Endothelial cell (in vitro differentiated cells): ENCODE results near the gene STXBP3. TPM values are rescaled to one million over a fixed set of nuclear protein-coding genes. Genes with fewer than 3 reads are reported as not detected.

ENCODE experiments used
- DNase-seq: peaks from one replicate; pipeline ENCODE4 v3.0.0; 2021; ENCODE audit warnings: low spot score
- H3K27ac Mint-ChIP-seq: one replicate; pipeline ENCODE4 v1.8.0; 2021; ENCODE audit warnings: mixed read lengths, inconsistent platforms; ENCODE audit not compliant: unreplicated experiment
- H3K27me3 Mint-ChIP-seq: one replicate; pipeline ENCODE4 v1.8.0; 2021; ENCODE audit warnings: mild to moderate bottlenecking, moderate library complexity, mixed read lengths, inconsistent platforms; ENCODE audit not compliant: unreplicated experiment
- H3K36me3 Mint-ChIP-seq: one replicate; pipeline ENCODE4 v1.8.0; 2021; ENCODE audit warnings: mild to moderate bottlenecking, low read depth, mixed read lengths, inconsistent platforms; ENCODE audit not compliant: unreplicated experiment
- H3K4me1 Mint-ChIP-seq: one replicate; pipeline ENCODE4 v1.8.0; 2021; ENCODE audit warnings: mild to moderate bottlenecking, mixed read lengths, inconsistent platforms; ENCODE audit not compliant: unreplicated experiment
- H3K4me3 Mint-ChIP-seq: one replicate; pipeline ENCODE4 v1.8.0; 2021; ENCODE audit warnings: mild to moderate bottlenecking, mixed read lengths, inconsistent platforms; ENCODE audit not compliant: unreplicated experiment
- H3K9me3 Mint-ChIP-seq: one replicate; pipeline ENCODE4 v1.8.0; 2021; ENCODE audit warnings: mixed read lengths, inconsistent platforms; ENCODE audit not compliant: unreplicated experiment
- CTCF ChIP-seq: fragments of 200-600 bp; sonication (generic); IDR thresholded peaks from one replicate; pipeline ENCODE4 v1.5.0; 2021; ENCODE audit warnings: antibody characterized with exemption; ENCODE audit not compliant: unreplicated experiment
- total RNA-seq: library from RNA; stranded (reverse); fragmentation: NEBNext Ultra II Directional; extraction: Animal tissue kit (Norgen Biotek cat#: 25700); gene quantifications from one replicate; pipeline ENCODE4 v1.2.1, GENCODE V29; 2021; ENCODE audit not compliant: unreplicated experiment

The STXBP3 gene
- total RNA-seq, 1 donor from 2014 or later, result 44.8 TPM

- DNase-seq, result no peak
- peaks cover 10% of the 10 kb centered on the region for H3K27me3 Mint-ChIP-seq
- peak overlapping the region; percentile 84 for H3K27ac Mint-ChIP-seq
- H3K4me1 Mint-ChIP-seq, result peaks cover 13% of the 10 kb centered on the region
- no peaks in the 10 kb centered on the region for H3K9me3 Mint-ChIP-seq
- no peak for TF ChIP-seq CTCF
- H3K4me3 Mint-ChIP-seq, result peak overlapping the region; percentile 64
- peaks cover 5% of the 10 kb centered on the region for H3K36me3 Mint-ChIP-seq
Measured at GRCh38 chr1:108749081-108749480, 2.6 kb downstream of the STXBP3 start.

- H3K36me3 Mint-ChIP-seq, result peaks cover 5% of the 10 kb centered on the region
- H3K27me3 Mint-ChIP-seq, result peaks cover 10% of the 10 kb centered on the region
Measured at GRCh38 chr1:108750476-108751181, 4.2 kb downstream of the STXBP3 start.

DNA sequence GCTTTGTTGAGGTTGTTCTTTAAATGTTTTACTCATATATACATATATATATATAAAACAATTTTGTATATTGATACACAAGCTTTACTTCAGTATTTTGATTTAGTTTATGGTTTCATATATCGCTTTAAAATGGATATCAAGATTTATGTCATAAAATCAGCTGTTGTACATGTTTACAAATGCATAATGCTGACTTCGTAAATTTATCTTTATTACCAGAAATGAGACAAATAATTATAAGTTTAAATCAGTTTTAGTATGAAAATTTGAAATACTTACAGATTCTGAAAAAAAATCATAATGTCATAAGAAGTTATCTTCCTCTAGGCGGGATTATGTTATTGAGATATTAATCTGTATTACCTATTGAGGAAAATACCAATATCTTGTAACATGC, 6.9 kb downstream of the STXBP3 start:
- Mint-ChIP-seq H3K27me3 (peaks cover 2% of the 10 kb centered on the region), H3K36me3 (peaks cover 5% of the 10 kb centered on the region), H3K4me3 (no peak overlapping the region), H3K27ac (no peak overlapping the region), H3K9me3 (no peaks in the 10 kb centered on the region), H3K4me1 (peaks cover 7% of the 10 kb centered on the region)
- no peak for DNase-seq
- no peak for TF ChIP-seq CTCF

More at GRCh38 chr1:108750476-108751181, 4.2 kb downstream of the STXBP3 start:
- Mint-ChIP-seq H3K27ac (no peak overlapping the region), H3K9me3 (no peaks in the 10 kb centered on the region), H3K4me3 (no peak overlapping the region), H3K4me1 (peaks cover 13% of the 10 kb centered on the region)
- TF ChIP-seq CTCF, result no peak
- no peak for DNase-seq

DNA sequence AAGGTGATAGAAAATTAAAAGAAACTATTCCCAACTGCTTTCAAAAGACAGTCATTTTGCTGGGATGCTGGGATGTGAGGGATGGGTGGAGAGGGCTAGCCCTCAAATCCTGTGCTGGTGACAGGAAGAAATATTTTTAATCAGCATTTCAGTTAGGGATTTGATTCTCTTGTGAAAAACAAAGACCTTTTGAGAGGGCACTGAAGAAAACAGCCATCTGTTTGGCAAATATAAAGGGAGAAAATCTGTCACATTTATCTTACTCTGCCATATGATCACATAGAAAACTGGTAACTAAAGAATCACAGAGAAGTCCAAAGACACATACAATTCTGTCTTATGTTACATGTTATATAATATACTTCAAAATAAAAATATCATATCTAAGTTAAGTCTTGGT, 12.3 kb downstream of the STXBP3 start:
- no peak overlapping the region for H3K27ac Mint-ChIP-seq
- H3K9me3 Mint-ChIP-seq, result no peaks in the 10 kb centered on the region
- no peaks in the 10 kb centered on the region for H3K36me3 Mint-ChIP-seq

More for the DNA sequence above, 12.3 kb downstream of the STXBP3 start:
- no peak for DNase-seq
- Mint-ChIP-seq H3K4me1 (no peaks in the 10 kb centered on the region), H3K4me3 (no peak overlapping the region), H3K27me3 (no peaks in the 10 kb centered on the region)
- TF ChIP-seq CTCF, result no peak
